Peyer's patch (tissue), 4 donors: ENCODE results near the gene THADA.

Source experiments
- CTCF ChIP-seq, 6 experiments: fragments of 450-650 bp in 4 of 6; fragments of 200-600 bp in 2 of 6; sonication (generic) in 1 of 6; IDR thresholded peaks; one replicate each; pipeline ENCODE4 v1.5.1; 2017 to 2019; ENCODE audit warnings: antibody characterized with exemption in 6 of 6, mild to moderate bottlenecking in 3 of 6, moderate library complexity in 1 of 6
- POLR2A ChIP-seq, 2 donors: fragments of 450-650 bp; IDR thresholded peaks; one replicate each; pipeline ENCODE4 v1.5.1; 2017; ENCODE audit warnings: antibody characterized with exemption in 2 of 2, mild to moderate bottlenecking in 2 of 2, moderate library complexity in 2 of 2

GRCh38 chr2:43345872-43346271 is 250.0 kb downstream of the THADA start:
- TF ChIP-seq CTCF (IDR thresholded peaks at IDR 0.05) (no peak), POLR2A (IDR thresholded peaks at IDR 0.05) (no peak)
